Heart right ventricle (tissue), 16 donors: ENCODE measurements around the gene PLAU. TPM values are rescaled to one million over a fixed set of nuclear protein-coding genes. Genes with fewer than 3 reads are reported as not detected.

Source experiments
- ATAC-seq, 8 donors: fragments of 200-7000 bp; cut with Tn5 transposase; one replicate each; pipeline ENCODE4 v1.9.1; 2020; ENCODE audit warnings: mild to moderate bottlenecking in 8 of 8, moderate library complexity in 8 of 8, moderate number of reproducible peaks in 1 of 8
- DNase-seq, 2 donors: peaks; one replicate each; pipeline ENCODE4 v3.0.0-alpha.2; 2020
- H3K27ac ChIP-seq, 10 donors: fragments of 200-600 bp; sonication (generic) in 2 of 10; one replicate each; pipeline versions ENCODE4 v1.5.0 to v1.8.0; 2020 to 2022; ENCODE audit warnings: mild to moderate bottlenecking in 3 of 10
- H3K27me3 ChIP-seq, 7 donors: fragments of 200-600 bp; one replicate each; pipeline ENCODE4 v1.8.0; 2021 to 2022; ENCODE audit warnings: mild to moderate bottlenecking in 2 of 7
- H3K36me3 ChIP-seq, 9 donors: fragments of 200-600 bp; sonication (generic) in 1 of 9; one replicate each; pipeline versions ENCODE4 v1.5.0 to v1.8.0; 2020 to 2022; ENCODE audit warnings: mild to moderate bottlenecking in 2 of 9
- H3K4me1 ChIP-seq, 9 donors: fragments of 200-600 bp; sonication (generic) in 1 of 9; one replicate each; pipeline versions ENCODE4 v1.5.0 to v1.8.0; 2020 to 2022; ENCODE audit warnings: mild to moderate bottlenecking in 4 of 9
- H3K4me3 ChIP-seq, 10 donors: fragments of 200-600 bp; sonication (generic) in 2 of 10; one replicate each; pipeline versions ENCODE4 v1.5.0 to v1.8.0; 2020 to 2022; ENCODE audit warnings: mild to moderate bottlenecking in 7 of 10, moderate library complexity in 2 of 10
- H3K9me3 ChIP-seq, 11 donors: fragments of 200-600 bp in 10 of 11; sonication (generic) in 2 of 11; one replicate each; pipeline versions ENCODE4 v1.5.0 to v1.8.0; 2013 to 2022; ENCODE audit warnings: mild to moderate bottlenecking in 2 of 11, control low read depth in 1 of 11, moderate library complexity in 1 of 11
- CTCF ChIP-seq, 9 donors: fragments of 200-600 bp; sonication (generic) in 2 of 9; IDR thresholded peaks; one replicate each; pipeline versions ENCODE4 v1.5.0 to v1.8.0; 2021 to 2022; ENCODE audit warnings: antibody characterized with exemption in 9 of 9, mild to moderate bottlenecking in 5 of 9, moderate library complexity in 1 of 9
- WGBS, 2 donors: extraction: QIAGEN DNeasy Blood & Tissue Kit; methylation state at CpG; one replicate each; pipeline ENCODE4 v1.1.7; 2013; ENCODE audit warnings: inconsistent platforms in 1 of 2; 5-methylcytosine and 5-hydroxymethylcytosine counted together
- intact Hi-C, 10 donors: fragments of 100-400 bp; cut with DNase I; formaldehyde crosslinking; loops; one replicate each; pipeline versions ENCODE4 v1.11.1 to v1.14.2; 2022
- polyA plus RNA-seq, 2 donors: library from polyadenylated mRNA; stranded (reverse); fragments of 200-250 nt; gene quantifications; one replicate each; pipeline ENCODE4 v1.2.3, GENCODE V29; 2013
- total RNA-seq, 10 donors: library from RNA; stranded (reverse); fragmentation: NEBNext Ultra II Directional in 3 of 10; extraction: Animal tissue kit (Norgen Biotek cat#: 25700) in 3 of 10; gene quantifications; one replicate each; pipeline versions ENCODE4 v1.2.1 to v1.2.4, GENCODE V29; 2021 to 2023
- donor health status: Arrhythmogenic right ventricular cardiomyopathy.
- donor health status: ischemic (EF 13 %, LVEDD 7.1; RV severe dilation, severe dysfunction).
- donor health status: healthy with polysubstance abuse.
- donor health status: DM: no; HTN: yes; CAD: no.
- donor health status: DM: no; HTN: no; CAD: no.
- donor health status: ischemic (EF 25% LVEDD 6.9; RV normal size, moderate dysfunction).
- donor health status: ischemic (EF 25% LVEDD 5.7; RV mildly dilated, moderate dysfunction).
- donor health status: healthy.
- donor health status: DM: yes; HTN: yes; CAD: no.
- donor health status: Ischemic cardiomyopathy.
- donor health status: ischemic (EF 35%, LVEDD 5.7; RV mildly dilated, moderate dysfunction).
- donor health status: nonischemic (EF 11% LVEDD 7.7; RV severe dilation, severe dysfunction).
- donor health status: DM: yes; HTN: yes; CAD: no.
- donor health status: PGD.
- donor health status: ischemic (EF 29% LVEDD 5.4; RV normal size, mild dysfunction).
- donor health status: nonischemic (EF 23%, LVEDD 6.1; RV moderate dilation, normal function).

PLAU gene
- total and polyA plus RNA-seq, 12 donors = 4.4 to 44.3 (median 9.1) TPM

- intact Hi-C loops = no loop called here
- Histone ChIP-seq H3K4me3 (no peak overlapping the region), H3K27me3 (no peaks in the 10 kb centered on the region), H3K4me1 (peaks cover 0 to 43% (median 21%) of the 10 kb centered on the region in 9 donors), H3K36me3 (peaks cover 0 to 23% (median 0%) of the 10 kb centered on the region in 9 donors), H3K9me3 (peaks cover 0 to 10% (median 0%) of the 10 kb centered on the region in 11 donors), H3K27ac (peak overlapping the region in 9 of 10 donors; percentile 51 to 83 (median 63))
- WGBS, 2 donors = 46 to 49% methylated on average over 4 of the region's 4 CpGs
- peak in 1 of 9 donors; percentile 9 for TF ChIP-seq CTCF (IDR thresholded peaks at IDR 0.05)
- ATAC-seq (peak; percentile 64 to 86 (median 73)), DNase-seq (peak; percentile 42 to 43)
Observed at GRCh38 chr10:73920089-73920488, 9.2 kb downstream of the PLAU start.

GRCh38 chr10:73922007-73922863 lies 11.3 kb downstream of the PLAU start:
- DNase-seq (no peak), ATAC-seq (no peak)
- no peaks in the 10 kb centered on the region for H3K27me3 ChIP-seq
- no peak overlapping the region for H3K4me3 ChIP-seq
- peaks cover 0 to 10% (median 0%) of the 10 kb centered on the region in 11 donors for H3K9me3 ChIP-seq
- peaks cover 0 to 31% (median 12%) of the 10 kb centered on the region in 9 donors for H3K4me1 ChIP-seq
- intact Hi-C loops = no loop called here
- WGBS, 2 donors = 93 to 97% methylated on average over 6 of the region's 6 CpGs
- TF ChIP-seq CTCF (IDR thresholded peaks at IDR 0.05) = no peak
- peaks cover 0 to 2% (median 0%) of the 10 kb centered on the region in 9 donors for H3K36me3 ChIP-seq
- no peak overlapping the region for H3K27ac ChIP-seq

DNA sequence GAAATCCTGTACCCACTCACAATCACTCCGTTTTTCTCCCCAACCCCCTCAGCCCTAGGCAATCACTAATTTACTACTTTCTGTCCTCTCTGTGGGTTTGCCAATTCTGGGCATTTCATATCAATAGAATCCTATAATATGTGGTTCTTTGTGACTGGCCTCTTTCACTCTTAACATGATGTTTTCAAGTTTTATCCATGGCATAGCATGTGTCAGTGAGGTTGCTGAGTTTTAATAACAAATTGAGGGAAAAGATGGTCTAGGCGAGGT lies 11.9 kb downstream of the PLAU start:
- Histone ChIP-seq H3K4me1 (peaks cover 0 to 26% (median 9%) of the 10 kb centered on the region in 9 donors), H3K9me3 (peaks cover 0 to 10% (median 0%) of the 10 kb centered on the region in 11 donors), H3K4me3 (no peak overlapping the region), H3K36me3 (no peaks in the 10 kb centered on the region), H3K27me3 (no peaks in the 10 kb centered on the region), H3K27ac (no peak overlapping the region)
- DNase-seq (no peak), ATAC-seq (no peak)
- no peak for TF ChIP-seq CTCF (IDR thresholded peaks at IDR 0.05)
- intact Hi-C loops = no loop called here
- 93 to 97% methylated on average over 2 of the region's 2 CpGs for WGBS, 2 donors

- intact Hi-C loops = no loop called here
- Histone ChIP-seq H3K36me3 (no peaks in the 10 kb centered on the region), H3K27ac (no peak overlapping the region), H3K4me1 (peaks cover 0 to 26% (median 9%) of the 10 kb centered on the region in 9 donors), H3K4me3 (no peak overlapping the region), H3K9me3 (peaks cover 0 to 4% (median 0%) of the 10 kb centered on the region in 11 donors), H3K27me3 (no peaks in the 10 kb centered on the region)
- ATAC-seq = no peak
- 56 to 73% methylated on average over 4 of the region's 4 CpGs for WGBS, 2 donors
- no peak for TF ChIP-seq CTCF (IDR thresholded peaks at IDR 0.05)
- DNase-seq = no peak
Observed at GRCh38 chr10:73923935-73924598, 13.1 kb downstream of the PLAU start.
